ENCODE measurements around the gene SLC20A1.

DNA sequence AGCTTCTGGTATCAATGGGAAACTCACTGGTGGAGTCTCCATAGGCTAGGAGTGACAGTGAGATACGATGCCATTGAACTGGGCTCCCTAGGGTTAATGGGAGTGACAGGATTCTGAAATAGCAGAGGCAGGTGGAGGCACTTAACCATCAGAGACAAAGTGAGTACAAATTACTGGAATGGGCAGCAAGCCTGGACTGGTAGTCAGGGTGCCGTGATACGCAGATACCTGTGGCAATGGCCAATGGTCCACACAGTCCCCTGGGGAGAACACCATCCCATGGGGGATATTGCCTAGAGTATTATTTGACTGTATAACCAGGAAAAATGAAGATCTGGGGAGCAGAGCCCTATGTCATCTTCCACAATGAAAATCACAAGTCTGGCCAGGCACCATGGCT lies 44.0 kb upstream of the SLC20A1 start:
- no peak for TF ChIP-seq CTCF (conservative IDR thresholded peaks at IDR 0.05; ENCODE audit: low read depth, low read length)
- no peak for TF ChIP-seq EZH2 (IDR thresholded peaks at IDR 0.05; ENCODE audit: low read length, unreplicated experiment)

All from PC-3 (cell line).